ENCODE data around the gene TRAPPC2L.

DNA sequence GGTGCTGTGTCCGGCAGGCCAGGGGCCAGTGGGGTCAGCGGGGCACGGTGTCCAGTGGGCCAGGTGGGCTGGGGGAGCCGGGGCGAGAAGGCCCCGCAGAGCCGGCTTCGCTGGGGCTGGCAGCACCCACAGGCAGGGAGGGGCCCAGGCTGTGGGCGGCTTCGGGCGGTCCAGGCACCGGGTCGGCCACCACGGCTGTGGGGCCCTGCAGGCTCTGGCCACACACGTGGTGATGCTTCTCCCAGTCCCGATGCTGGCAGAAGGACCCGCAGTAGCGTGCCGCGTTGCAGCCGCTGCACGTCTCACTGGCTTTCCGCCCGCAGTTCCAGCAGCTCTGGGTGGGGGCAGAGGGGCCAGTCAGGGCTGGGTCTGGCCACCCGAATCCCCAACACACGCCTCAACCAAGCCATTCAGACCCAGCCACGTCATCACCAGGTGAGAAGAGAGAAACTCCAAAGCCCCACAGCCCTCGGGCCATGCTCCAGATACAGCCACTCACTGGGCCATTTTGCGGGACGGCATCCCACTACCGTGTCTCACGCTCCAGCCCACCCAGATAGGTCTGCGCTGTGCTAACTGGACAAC is 20.1 kb downstream of the TRAPPC2L start:
- TF ChIP-seq, protein P1, sequence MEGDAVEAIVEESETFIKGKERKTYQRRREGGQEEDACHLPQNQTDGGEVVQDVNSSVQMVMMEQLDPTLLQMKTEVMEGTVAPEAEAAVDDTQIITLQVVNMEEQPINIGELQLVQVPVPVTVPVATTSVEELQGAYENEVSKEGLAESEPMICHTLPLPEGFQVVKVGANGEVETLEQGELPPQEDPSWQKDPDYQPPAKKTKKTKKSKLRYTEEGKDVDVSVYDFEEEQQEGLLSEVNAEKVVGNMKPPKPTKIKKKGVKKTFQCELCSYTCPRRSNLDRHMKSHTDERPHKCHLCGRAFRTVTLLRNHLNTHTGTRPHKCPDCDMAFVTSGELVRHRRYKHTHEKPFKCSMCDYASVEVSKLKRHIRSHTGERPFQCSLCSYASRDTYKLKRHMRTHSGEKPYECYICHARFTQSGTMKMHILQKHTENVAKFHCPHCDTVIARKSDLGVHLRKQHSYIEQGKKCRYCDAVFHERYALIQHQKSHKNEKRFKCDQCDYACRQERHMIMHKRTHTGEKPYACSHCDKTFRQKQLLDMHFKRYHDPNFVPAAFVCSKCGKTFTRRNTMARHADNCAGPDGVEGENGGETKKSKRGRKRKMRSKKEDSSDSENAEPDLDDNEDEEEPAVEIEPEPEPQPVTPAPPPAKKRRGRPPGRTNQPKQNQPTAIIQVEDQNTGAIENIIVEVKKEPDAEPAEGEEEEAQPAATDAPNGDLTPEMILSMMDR (IDR thresholded peaks at IDR 0.05) = no peak
- no peak for TF ChIP-seq EZH2 (IDR thresholded peaks at IDR 0.05; ENCODE audit: borderline replicate concordance, insufficient read depth, low read depth, low read length, poor library complexity, severe bottlenecking)
